ENCODE data around the gene RHPN2.
"Not testable (repeated sequence)": the region's sequence is repeated elsewhere in the genome, so short reads cannot be mapped to it uniquely, and the experiment has no call there.

RHPN2 gene

DNA sequence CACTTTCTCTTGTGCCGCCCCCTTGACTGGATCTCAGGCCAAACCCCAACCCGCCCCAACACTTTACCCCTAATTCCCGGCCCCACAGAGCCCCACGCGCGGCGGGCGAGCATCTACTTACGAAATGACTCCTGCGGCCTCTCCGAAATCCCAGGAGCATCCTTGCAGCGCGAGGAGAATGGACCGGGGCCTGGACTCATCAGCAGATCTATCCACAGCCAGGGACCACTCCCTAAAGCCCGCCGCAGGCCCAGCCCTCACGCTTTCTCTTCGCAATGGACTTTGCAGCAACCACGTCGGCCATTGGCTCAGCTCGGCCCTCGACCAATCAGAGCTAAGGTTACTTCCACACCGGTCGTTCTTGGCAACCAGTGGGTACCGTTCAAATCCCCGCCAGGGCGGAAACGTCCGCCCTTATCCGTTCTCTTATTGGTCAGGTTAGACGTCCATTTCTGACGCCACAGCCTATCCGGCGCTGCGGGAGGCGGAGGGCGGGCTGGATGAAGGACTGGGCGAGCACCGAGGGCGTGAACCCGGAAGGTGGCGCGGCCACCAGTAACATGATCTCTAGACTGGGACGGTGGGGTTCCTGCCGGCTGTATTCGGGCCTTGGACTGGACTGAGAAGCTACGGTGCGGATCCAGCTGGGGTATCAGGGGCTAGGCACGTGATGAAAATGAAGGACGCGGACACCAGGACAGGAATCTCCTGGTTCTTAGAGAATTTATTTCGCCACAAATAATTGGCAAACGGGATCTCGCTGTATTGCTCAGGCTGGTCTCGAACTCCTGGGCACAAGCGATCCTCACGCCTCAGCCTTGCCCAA lies 92.8 kb downstream of the RHPN2 start, which contains the start of the genes CEP89 and FAAP24:
CEP89 (minus strand) TSS at position 244 of the 826 bp plus-strand sequence; CDS start at position 160, 84 bp downstream.
FAAP24 (plus strand) TSS at position 528 of the 826 bp plus-strand sequence. CDS start 955 bp downstream, outside the sequence.
- peak; percentile 99 for DNase-seq (ENCODE audit: low read depth)

DNA sequence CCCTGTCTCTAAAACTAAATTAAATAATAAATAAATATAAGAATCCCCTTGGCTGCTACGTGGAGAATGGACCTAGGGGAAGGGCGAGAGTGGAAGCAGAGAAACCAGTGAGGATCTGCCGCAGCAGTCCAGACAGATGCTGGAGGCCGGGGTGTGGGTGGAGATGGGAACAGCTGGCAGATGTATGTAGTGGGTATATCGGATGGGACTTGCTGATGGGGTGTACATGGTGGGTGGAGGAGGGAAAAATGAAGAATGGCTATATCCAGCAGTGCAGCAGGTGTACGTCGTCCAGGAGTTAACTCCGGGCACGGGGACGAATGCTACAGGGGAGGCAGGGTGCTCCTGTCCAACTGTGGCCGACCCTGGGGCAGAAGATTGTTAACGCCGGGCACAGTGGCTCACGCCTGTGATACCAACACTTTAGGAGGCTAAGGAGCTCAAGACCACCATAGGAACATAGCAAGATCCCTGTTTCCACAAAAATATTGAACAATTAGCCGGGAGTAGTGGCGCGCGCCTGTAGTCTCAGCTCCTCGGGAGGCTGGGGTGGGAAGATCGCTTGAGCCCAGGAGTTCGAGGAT lies 93.6 kb downstream of the RHPN2 start:
- no peak for DNase-seq (ENCODE audit: low read depth)

DNA sequence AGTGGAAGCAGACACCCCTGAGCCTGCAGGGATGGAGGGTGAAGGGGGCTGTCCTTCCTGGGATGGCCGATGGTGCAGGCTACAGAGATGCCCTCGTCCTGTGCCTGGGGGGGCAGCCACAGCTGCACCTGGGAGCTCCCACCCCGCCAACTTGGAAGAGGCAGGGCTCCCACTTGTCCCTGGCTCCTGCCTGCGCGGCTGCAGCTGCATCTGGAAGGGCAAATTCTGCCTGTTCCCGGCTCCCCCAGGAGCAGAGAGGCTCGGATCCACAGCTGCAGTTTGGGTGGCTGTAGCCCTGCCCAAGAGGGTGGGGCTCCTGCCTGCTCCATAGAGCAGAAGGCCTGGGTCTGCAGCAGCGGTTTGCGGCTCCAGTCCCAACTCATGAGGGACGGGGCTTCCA lies 95.1 kb downstream of the RHPN2 start:
- DNase-seq (ENCODE audit: low read depth), result no peak

DNA sequence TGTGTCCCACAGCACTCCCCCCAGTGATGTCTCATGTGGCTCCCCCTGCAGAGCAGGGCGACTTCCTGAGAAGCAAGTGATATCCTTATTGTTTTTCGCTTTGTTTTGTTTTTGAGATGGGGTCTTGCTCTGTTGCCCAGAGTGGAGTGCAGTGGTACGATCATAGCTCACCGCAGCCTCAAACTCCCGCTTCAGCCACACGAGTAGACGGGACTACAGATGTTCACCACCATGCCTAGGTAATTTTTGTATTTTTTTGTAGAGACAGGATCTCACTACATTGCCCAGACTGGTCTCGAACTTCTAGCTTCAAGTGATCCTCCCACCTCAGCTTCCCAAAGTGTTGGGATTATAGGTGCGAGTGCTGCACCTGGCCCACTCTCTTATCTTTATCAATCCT lies 97.9 kb downstream of the RHPN2 start:
- no peak for DNase-seq (ENCODE audit: low read depth)

DNA sequence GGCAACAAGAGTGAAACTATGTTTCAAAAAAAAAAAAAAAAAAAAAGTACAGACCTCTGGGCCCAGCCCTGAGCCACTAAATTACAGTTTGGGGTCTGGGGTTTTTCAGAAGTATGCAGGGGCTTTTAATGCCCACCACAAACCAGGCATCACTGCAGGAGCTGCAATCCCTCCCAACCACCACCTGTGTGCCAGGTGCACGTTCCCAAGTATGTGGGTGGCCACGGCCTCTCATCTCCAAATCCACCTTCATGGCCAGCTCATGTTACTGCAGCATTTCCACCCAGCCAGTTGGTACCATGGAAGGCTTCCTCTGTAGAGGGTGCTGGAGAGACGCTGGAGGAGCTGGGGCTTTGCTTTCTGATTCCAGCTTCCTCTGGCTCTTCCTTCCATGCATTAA lies 119.4 kb downstream of the RHPN2 start:
- no peak for DNase-seq (ENCODE audit: low read depth)

DNA sequence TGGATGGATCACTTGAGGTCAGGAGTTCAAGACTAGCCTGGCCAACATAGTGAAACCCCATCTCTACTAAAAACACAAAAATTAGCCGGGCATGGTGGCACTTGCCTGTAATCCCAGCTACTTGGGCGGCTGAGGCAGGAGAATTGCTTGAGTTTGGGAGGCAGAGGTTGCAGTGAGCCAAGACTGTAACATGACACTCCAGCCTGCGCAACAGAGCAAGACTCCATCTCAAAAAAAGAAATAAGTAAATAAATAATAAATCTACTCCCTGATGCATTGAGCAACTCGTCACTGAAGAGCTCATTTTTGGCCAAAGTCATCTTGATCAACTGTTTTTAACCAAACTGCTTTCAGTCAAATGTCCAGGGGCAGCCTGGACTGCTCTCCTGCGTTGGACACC lies 123.4 kb downstream of the RHPN2 start:
- not testable (repeated sequence) for DNase-seq (ENCODE audit: low read depth)

DNA sequence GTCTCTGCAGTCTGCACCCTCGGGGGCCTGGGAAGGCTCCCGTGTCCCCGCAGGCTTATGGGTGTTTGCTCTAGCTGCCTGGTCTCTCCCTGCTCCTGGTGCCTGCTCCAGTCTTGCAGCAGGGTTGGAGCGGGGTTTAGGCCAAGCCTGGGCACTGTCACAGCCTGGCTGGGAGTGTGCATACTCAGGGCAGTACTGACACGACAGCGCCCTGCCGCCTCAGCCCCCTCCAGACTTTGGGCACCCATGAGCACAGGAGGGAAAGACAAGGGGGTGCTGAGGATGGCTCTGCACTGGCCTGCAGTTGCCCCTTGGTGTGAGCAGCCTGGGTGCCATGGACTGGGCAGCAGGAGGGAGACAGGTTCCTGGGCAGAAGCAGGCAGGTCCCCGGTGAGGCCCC lies 128.6 kb downstream of the RHPN2 start:
- no peak for DNase-seq (ENCODE audit: low read depth)

DNA sequence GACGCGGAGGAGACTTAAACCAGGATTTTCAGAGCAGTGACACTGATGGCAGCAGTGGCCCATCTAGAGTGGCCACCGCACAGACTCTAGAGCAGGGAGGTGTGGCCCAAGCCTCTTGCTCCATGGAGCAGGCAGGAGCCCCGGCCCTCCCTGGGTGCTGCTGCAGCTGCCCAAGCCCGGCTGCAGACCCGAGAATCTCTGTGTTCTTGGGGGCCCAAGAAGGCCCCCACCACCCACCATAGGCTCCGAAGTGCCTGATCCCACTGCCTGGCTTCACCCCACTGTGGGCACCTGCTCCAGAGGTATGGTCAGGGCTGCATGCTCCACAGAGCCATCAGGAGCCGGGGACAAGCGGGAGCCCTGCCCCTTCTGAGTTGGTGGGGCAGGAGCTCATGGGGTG lies 129.1 kb downstream of the RHPN2 start:
- DNase-seq (ENCODE audit: low read depth), result no peak

DNA sequence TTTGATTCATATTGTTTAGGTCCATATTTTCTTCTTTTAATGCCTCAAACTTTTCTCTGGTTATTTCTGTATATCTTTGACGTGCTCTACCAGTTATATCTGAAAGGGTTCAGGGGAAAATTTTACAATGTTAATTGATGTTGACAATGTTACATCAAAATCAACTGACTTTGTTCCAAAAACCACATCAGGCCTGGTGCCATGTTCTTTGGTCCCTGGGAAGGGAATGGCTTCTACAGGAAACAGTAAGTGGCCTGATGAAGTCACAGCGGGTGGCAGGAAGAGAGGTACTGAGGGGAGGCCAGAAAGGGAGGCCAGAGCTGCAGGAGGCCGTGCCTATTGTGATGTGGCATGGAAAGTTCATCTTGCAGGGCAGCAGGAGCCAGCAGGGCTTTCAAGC lies 131.1 kb downstream of the RHPN2 start:
- DNase-seq (ENCODE audit: low read depth), result no peak

DNA sequence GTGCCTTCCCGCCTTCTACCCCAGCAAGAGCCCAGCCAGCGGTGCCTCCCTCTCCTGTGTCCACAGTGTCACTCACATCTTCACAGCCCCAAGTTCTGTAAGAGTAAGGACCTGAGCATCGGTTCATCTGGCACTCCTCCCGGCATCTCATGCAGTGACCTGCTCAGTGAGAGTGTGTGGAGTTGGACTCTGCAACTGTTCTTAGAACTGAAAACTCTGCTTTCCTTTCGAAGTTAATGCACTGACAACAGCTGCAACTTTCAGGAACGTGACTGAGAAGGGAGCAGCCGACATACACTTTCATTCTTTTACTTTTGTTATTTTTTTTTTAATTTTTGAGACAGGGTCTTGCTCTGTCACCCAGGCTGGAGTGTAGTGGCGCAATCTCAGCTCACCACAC lies 134.1 kb downstream of the RHPN2 start:
- DNase-seq (ENCODE audit: low read depth), result no peak

DNA sequence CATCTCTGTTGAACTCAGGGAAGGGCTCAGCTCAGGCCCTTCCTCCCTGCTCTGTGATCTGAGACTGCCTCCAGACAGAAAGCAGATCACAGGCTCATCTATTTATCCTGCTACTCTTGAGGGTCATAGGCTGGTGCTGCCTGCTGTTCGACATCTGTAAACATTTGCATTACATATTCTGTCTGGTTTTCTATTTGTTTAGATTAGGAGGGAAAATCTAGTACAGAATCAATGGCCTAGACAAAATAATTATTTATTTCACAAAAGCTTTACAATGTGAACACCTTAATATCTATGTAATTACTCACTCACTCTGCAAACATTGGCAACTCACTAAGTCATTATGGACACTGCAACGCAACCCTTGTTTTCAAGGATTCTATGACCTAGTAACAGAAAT lies 135.9 kb downstream of the RHPN2 start:
- no peak for DNase-seq (ENCODE audit: low read depth)
